Ovary (tissue), 9 donors: ENCODE results near the gene APOD. TPM values are rescaled to one million over a fixed set of nuclear protein-coding genes. Genes with fewer than 3 reads are reported as not detected.

Source experiments
- DNase-seq, 5 donors: peaks; one replicate each; pipeline ENCODE4 v3.0.0-alpha.2; 2019 to 2020
- H3K27ac ChIP-seq, 2 donors: fragments of 200-600 bp; one replicate each; pipeline versions ENCODE4 v1.5.1 to v1.8.0; 2019 to 2022
- H3K27me3 ChIP-seq: fragments of 200-600 bp; one replicate; pipeline ENCODE4 v1.8.0; 2022
- H3K36me3 ChIP-seq: fragments of 200-600 bp; sonication (generic); one replicate; pipeline ENCODE4 v1.5.1; 2019
- H3K4me1 ChIP-seq: one replicate; pipeline ENCODE4 v1.8.1; 2013; ENCODE audit warnings: mild to moderate bottlenecking, moderate library complexity; ENCODE audit not compliant: insufficient read depth
- H3K4me3 ChIP-seq: fragments of 200-600 bp; sonication (generic); one replicate; pipeline ENCODE4 v1.5.1; 2017
- H3K9me3 ChIP-seq, 2 donors: fragments of 200-600 bp in 1 of 2; sonication (generic) in 1 of 2; one replicate each; pipeline versions ENCODE4 v1.5.1 to v1.8.1; 2013 to 2019; ENCODE audit warnings: mild to moderate bottlenecking in 1 of 2, moderate library complexity in 1 of 2
- POLR2A ChIP-seq: fragments of 450-650 bp; IDR thresholded peaks from one replicate; pipeline ENCODE4 v1.6.1; 2017; ENCODE audit warnings: antibody characterized with exemption, mild to moderate bottlenecking, moderate library complexity
- WGBS, 3 donors: extraction: QIAGEN DNeasy Blood & Tissue Kit in 1 of 3; methylation state at CpG; one replicate each; pipeline versions ENCODE4 v1.1.5 to v1.1.7; 2013 to 2017; 5-methylcytosine and 5-hydroxymethylcytosine counted together
- intact Hi-C, 4 donors: fragments of 100-400 bp; cut with DNase I; formaldehyde crosslinking; loops; one replicate each; pipeline versions ENCODE4 v1.11.0 to v1.15.1; 2022 to 2023
- polyA plus RNA-seq, 2 donors: library from polyadenylated mRNA; stranded (reverse); fragments of 200-250 nt in 1 of 2; fragments of 350-450 nt in 1 of 2; fragmentation: Illumina TruSeq in 1 of 2; extraction: RNeasy Lipid Tissue Mini Kit (QIAGEN cat#74804) in 1 of 2; gene quantifications; one replicate each; pipeline ENCODE4 v1.2.3, GENCODE V29; 2013 to 2014
- small RNA-seq: library from RNA; depleted of rRNA; stranded (forward); fragments of <200 nt; gene quantifications from one replicate; pipeline ENCODE3, GENCODE V24; 2016
- total RNA-seq, 7 donors: library from RNA; depleted of rRNA in 2 of 7; stranded (reverse); fragments of >200 nt in 2 of 7; fragmentation: NEBNext Ultra II Directional in 3 of 7; extraction: Animal tissue kit (Norgen Biotek cat#: 25700) in 3 of 7; gene quantifications; one replicate each; pipeline versions ENCODE4 v1.1.0 to v1.2.4, GENCODE V29; 2016 to 2023
- TF ChIP-seq, protein P1 (sequence below), 3 donors: fragments of 450-650 bp in 2 of 3; fragments of 200-600 bp in 1 of 3; IDR thresholded peaks; one replicate each; pipeline versions ENCODE4 v1.5.1 to v1.8.0; 2016 to 2022; ENCODE audit warnings: antibody characterized with exemption in 3 of 3, mild to moderate bottlenecking in 1 of 3
- donor health status: DM: no; HTN: no; CAD: no; lungs with moderate emphysema.
- donor health status: DM: no; HTN: no; CAD: no.
- donor health status: Bipolar disorder and iron deficiency.
- donor health status: DM: yes; HTN: yes; CAD: no.
- donor health status: DM: no; HTN: no; CAD: no.
- donor health status: DM: yes; HTN: yes; CAD: no.

Gene APOD
- total and polyA plus RNA-seq, 9 donors: 38.0 to 748 (median 101) TPM

- Histone ChIP-seq H3K27me3 (no peaks in the 10 kb centered on the region), H3K4me1 (no peaks in the 10 kb centered on the region), H3K36me3 (no peaks in the 10 kb centered on the region), H3K4me3 (no peak overlapping the region), H3K27ac (no peak overlapping the region), H3K9me3 (no peaks in the 10 kb centered on the region)
- 55 to 62% (median 62%) methylated on average over 6 of the region's 6 CpGs for WGBS, 3 donors
- TF ChIP-seq, protein P1, sequence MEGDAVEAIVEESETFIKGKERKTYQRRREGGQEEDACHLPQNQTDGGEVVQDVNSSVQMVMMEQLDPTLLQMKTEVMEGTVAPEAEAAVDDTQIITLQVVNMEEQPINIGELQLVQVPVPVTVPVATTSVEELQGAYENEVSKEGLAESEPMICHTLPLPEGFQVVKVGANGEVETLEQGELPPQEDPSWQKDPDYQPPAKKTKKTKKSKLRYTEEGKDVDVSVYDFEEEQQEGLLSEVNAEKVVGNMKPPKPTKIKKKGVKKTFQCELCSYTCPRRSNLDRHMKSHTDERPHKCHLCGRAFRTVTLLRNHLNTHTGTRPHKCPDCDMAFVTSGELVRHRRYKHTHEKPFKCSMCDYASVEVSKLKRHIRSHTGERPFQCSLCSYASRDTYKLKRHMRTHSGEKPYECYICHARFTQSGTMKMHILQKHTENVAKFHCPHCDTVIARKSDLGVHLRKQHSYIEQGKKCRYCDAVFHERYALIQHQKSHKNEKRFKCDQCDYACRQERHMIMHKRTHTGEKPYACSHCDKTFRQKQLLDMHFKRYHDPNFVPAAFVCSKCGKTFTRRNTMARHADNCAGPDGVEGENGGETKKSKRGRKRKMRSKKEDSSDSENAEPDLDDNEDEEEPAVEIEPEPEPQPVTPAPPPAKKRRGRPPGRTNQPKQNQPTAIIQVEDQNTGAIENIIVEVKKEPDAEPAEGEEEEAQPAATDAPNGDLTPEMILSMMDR (IDR thresholded peaks at IDR 0.05): peak; percentile 48 to 85 (median 75)
- TF ChIP-seq POLR2A: no peak
- no peak for DNase-seq
- intact Hi-C loops: loop anchor here (2.0 to 10.0 kb wide), 5 partner anchors 68 to 838 kb away; partner anchors contain the start of genes XXYLT1 (in 4 of the 4), ACAP2 (in 1 of the 4) and FAM43A (in 1 of the 4)
These were observed 61.3 kb downstream of the APOD start for GRCh38 chr3:195522254-195523023.

Small RNA genes lying within 50 kb of the gene (small RNA-seq; reads per million reads assigned to genes)
- gene RN7SL73P (not detected), gene RNU6ATAC24P (not detected)

Other genes starting within 250 kb of the APOD start
- gene ACAP2, start 140.9 kb downstream of the APOD start, total RNA-seq: 10 to 100 TPM; 42.4 to 66.8 (median 53.5) TPM
- gene ACAP2, start 140.9 kb downstream of the APOD start, polyA plus RNA-seq: 10 to 100 TPM; 15.1 to 21.1 TPM
- gene PPP1R2, start 40.6 kb downstream of the APOD start, total RNA-seq: 10 to 100 TPM; 31.5 to 50.2 (median 40.6) TPM
- 10 to 100 TPM; 22.5 to 47.3 TPM for gene PPP1R2, start 40.6 kb downstream of the APOD start, polyA plus RNA-seq
- gene MUC20, start 137.0 kb upstream of the APOD start, total RNA-seq: 10 to 100 TPM in 5 of 7 donors, 1 to 10 TPM in 2; 5.7 to 25.5 (median 11.3) TPM
- 1 to 10 TPM; 1.5 to 5.3 TPM for gene MUC20, start 137.0 kb upstream of the APOD start, polyA plus RNA-seq
- gene MUC4, start 228.0 kb upstream of the APOD start, total RNA-seq: under 1 TPM in 5 of 7 donors, not detected in 2; 0.23 to 0.99 (median 0.65) TPM
- gene MUC4, start 228.0 kb upstream of the APOD start, polyA plus RNA-seq: under 1 TPM; 0.02 to 0.06 TPM